HG02571 (cell line): Measurements from ENCODE around the gene TMEM267.
"Not testable (repeated sequence)": the region's sequence is repeated elsewhere in the genome, so short reads cannot be mapped to it uniquely, and the experiment has no call there.

Source experiments
- ATAC-seq: cut with Tn5 transposase; IDR thresholded peaks from one replicate; pipeline ENCODE4 v1.9.1; 2021; ENCODE audit warnings: mild to moderate bottlenecking, moderate library complexity; ENCODE audit not compliant: unreplicated experiment

Gene TMEM267

GRCh38 chr5:43483298-43484105 is at the start of gene TMEM267:
TSS of gene TMEM267 (minus strand) at chr5:43483865. CDS start at chr5:43453969, 29,896 bp downstream.
- ATAC-seq, result peak; percentile 90

- no peak for ATAC-seq
Observed at GRCh38 chr5:43530648-43531047, 47.0 kb upstream of the TMEM267 start.

- ATAC-seq, result no peak
Observed at GRCh38 chr5:43523662-43524072, 40.0 kb upstream of the TMEM267 start.

DNA sequence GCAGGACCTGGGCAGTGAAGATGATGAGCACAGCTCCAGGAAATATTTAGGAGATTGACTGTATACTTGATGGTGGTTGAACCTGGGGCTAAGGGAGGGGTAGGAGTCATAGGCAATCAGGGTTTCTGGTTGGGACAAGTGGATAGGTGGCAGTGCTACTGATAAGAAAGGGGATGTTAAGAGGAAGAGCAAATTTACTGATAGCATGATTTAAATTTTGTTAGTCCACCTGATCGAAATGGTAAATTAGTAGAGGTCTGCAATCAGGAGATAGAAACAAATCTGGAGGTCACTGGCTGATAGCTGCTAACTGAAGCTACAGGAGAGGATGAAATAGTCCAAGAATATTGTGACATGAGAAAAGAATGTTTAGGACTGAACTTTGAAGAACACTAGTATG is 37.0 kb upstream of the TMEM267 start:
- no peak for ATAC-seq

GRCh38 chr5:43515678-43516048 is 32.0 kb upstream of the TMEM267 start:
- ATAC-seq, result no peak

DNA sequence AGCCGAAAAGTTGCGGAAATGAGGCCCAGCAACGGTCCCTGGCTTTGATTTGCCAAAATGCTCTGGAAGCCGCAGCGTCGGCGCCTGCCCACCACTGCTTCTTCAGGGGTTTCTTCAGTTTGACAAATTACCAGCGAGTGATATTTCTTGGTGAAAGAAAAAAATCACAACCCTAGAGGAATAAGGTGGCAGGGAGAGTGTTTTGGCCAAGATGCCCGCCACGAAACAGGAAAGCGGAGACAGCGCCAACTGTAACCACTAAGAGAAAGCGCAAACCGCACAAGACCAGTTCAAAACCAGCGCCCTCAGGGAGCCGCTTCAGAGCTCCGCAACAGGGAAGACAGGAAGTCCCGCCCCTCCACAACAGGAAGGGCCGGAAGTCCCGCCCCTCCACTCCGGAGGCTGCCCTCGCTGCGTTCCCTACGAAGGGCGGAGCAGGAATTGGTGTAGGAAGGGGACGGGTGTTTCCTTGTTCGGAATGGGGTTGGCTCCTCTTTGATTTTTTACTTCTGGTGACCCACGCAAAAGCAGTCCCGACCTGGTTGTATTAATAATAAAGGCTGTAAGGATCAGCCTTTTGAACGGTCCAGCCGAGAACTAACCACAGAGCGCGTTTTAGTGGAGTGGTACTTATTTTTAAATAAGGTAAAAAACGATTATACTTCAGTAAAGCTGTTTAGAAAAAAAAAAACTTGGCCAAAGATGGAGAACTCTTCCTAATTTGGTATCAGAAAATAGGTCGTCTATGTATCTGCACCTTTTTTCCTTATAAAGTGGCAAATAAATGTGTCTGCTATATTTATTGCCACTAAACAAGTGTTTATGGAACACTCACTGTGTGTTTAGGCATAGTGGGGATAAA is 31.4 kb upstream of the TMEM267 start, which contains the start of gene C5orf34:
TSS of gene C5orf34 (minus strand) at position 333 of the 862 bp plus-strand sequence. CDS start 5,809 bp downstream, outside the sequence.
- ATAC-seq, result peak; percentile 99

GRCh38 chr5:43514471-43514815 is 30.8 kb upstream of the TMEM267 start:
- ATAC-seq, result peak; percentile 23

GRCh38 chr5:43514025-43514424 is 30.4 kb upstream of the TMEM267 start:
- ATAC-seq, result no peak

- ATAC-seq, result not testable (repeated sequence)
Observed at GRCh38 chr5:43511062-43511461, 27.4 kb upstream of the TMEM267 start.

GRCh38 chr5:43498581-43498980 is 14.9 kb upstream of the TMEM267 start:
- no peak for ATAC-seq

DNA sequence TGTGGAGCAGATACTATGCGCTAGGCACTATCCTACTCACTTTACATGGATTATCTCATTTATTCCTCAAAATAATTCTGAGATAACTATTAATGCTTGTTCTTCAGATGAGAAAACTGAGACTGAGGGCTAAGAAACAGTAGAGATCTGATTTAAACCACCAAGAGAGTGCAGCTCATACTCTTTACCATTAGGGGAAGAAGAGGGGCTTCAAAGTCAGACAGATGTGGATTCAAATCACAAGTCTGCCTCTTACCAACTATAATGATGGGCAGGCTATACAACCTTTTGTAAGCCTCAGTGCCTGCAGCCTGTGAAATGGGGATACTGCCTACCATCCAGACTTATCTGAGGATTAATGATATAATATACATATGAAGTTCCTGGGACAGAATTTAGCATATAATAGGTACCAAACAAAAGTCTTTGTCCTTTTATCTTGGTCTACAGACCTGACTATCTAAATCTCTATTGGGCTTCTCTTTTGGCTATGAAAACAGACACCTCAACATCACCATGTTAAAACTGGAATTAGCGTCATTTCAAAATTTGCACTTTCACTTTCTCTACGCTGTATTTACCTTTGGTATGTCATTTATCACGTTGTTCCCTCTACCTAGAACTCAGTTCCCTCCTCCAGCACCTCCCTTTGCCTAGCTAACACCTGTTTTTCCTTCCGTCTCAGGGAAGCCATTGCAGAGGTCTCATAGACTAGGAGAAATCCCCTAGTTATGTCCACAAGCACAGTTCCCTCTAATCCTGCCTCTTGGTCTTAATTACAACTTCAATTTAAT is 13.8 kb upstream of the TMEM267 start:
- no peak for ATAC-seq

GRCh38 chr5:43491326-43491725 is 7.7 kb upstream of the TMEM267 start:
- ATAC-seq, result no peak

DNA sequence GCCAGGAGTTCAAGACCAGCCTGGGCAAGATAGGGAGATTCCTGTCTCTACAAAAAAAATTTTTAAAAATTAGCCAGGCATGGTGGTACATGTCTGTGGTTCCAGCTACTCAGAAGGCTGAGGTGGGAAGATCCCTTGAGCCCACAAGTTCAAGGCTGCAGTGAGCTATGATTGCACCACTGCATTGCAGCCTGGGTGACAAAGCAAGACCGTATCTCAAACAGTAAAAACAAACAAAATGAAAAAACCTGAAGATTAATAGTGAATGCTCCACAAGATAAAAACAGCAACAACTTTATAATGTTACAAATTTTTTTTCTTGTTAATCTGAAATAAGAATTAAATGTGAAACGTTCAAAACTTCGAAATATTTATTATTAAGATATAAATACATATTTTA is 2.7 kb upstream of the TMEM267 start:
- no peak for ATAC-seq

DNA sequence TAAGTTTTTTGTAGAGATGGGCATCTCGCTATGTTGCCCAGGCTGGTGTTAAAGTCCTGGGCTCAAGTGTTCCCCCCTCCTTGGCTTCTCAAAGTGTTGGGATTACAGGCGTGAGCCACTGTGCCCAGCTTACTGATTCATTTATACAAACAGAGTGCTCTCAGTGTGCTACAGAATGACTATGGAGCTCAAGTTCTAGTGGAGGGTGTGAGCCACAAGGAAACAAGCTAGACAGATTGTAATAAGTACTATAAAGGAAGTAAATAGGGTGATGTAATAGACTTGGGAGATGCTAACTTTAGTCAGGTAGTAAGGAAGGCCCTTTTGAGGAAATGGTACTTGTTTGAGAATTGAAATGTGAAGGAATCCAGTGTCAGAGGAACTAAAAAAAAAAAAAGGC is 1.7 kb upstream of the TMEM267 start:
- no peak for ATAC-seq

GRCh38 chr5:43484106-43484849 is 613 bp upstream of the TMEM267 start:
- ATAC-seq, result peak; percentile 65

DNA sequence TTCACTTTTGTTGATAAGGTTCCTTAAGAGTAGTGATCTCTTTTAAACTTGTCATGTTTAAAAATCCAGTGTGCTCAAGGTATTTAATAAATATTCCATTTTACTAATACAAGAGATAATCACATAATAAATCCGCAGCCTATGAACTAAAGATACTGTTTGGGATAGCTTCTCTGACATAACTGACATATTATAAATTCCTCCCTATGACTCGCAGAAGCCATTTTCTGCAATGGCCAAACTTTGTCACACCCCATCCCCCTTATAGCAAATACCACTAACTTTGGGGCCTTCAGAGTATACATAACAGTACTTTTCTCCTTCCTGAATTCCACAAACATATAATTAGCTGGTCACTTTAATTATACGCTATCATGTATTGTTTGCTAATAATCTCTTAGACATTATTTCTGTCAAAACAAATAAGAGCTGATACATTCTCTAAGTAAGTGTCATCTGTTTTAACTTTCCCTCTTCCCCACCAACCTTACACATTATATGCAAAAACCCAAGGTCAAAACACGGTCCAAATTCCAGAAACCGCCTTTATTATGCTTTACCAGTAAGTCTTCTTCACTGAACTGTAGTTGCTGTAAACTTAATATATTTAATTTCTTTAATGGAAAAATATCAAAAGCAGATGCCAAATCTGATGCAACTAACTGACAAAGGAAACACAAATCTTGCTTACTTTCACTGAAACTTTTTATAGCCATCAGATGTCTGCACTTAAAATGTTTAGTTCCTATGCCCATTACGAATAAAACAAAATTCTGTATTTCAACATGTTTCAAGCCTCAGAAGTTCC is 971 bp downstream of the TMEM267 start:
- no peak for ATAC-seq

GRCh38 chr5:43469671-43470391 is 13.8 kb downstream of the TMEM267 start:
- no peak for ATAC-seq

DNA sequence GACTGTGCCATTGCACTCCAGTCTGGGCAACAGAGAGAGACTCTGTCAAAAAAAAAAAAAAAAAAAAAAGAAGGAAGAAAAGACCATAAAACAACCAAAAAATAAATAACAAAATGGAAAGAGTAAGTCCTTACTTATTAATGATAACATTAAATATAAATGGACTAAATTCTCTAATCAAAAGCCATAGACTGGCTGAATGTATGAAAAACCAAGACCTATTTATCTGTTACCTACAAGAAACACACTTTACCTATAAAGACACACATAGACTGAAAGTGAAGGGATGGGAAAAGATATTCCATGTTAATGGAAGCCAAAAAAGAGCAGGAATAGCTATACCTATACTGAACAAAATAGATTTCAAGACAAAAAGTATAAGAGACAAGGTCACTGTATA is 16.6 kb downstream of the TMEM267 start:
- no peak for ATAC-seq

DNA sequence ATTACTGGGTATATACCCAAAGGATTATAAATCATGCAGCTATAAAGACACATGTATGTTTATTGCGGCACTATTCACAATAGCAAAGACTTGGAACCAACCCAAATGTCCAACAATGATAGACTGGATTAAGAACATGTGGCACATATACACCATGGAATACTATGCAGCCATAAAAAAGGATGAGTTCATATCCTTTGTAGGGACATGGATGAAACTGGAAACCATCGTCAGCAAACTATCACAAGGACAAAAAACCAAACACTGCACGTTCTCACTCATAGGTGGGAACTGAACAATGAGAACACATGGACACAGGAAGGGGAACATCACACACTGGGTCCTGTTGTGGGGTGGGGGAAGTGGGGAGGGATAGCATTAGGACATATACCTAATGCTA is 18.2 kb downstream of the TMEM267 start:
- ATAC-seq, result not testable (repeated sequence)
